HG03439 (cell line): ENCODE measurements around the gene NUBP1.

Experiments used
- ATAC-seq: cut with Tn5 transposase; IDR thresholded peaks from one replicate; pipeline ENCODE4 v1.9.1; 2021; ENCODE audit warnings: mild to moderate bottlenecking, moderate library complexity; ENCODE audit not compliant: unreplicated experiment

Gene NUBP1

DNA sequence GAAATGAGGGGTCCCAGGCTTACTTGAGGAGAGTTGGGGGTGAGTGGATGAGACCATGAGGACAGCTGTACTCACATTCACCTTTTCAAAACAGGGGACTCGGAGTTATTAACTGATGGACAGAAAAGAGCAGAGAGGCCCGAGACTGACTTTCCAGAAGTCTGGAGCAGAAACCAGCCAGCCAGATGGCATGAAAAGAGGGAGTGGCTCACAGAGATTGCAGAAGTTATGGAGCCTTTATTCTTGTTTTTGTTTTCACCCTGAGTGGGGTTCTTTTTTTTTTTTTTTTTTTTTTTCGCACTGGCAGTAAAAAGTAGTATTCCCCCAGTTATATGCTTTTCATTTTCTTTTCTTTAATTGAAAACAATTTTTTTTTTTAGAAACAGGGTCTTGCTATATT lies 56.1 kb downstream of the NUBP1 start:
- no peak for ATAC-seq

DNA sequence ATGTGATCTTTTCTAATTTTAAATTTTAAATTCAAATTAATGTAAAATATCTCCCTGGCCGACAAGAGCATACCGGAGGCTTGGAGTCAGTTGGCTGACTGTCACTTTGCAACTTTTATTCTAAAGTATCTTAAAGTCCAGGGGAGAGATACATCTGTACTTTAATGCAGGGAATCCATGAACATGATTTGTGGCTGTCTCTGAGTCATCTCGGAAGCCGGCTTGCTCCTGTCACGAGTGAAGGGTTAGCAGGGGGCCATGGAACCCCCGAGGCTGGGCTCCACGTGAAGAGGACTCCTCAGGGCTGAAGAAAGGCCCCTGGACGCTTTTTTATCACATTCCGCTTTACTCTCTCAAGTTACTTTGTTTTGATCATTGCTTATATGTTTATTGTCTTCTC lies 61.7 kb downstream of the NUBP1 start:
- ATAC-seq: no peak

DNA sequence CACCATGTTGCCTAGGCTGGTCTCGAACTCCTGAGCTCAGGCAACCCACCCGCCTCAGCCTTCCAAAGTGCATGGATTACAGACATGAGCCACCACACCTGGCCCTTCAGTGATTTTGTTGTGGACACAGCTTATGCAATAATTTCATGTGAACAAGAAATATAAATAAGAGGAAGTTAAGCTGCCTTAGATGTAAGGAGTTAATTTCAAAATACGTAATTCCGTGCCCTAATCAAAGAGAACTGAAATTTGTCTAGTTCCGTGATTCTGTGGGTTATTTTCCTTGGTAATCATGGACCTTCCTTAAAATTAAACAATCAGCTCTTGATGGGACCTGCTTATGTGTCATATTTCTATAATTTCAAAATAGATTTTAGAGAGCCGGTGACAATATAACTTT lies 63.1 kb downstream of the NUBP1 start:
- no peak for ATAC-seq

- no peak for ATAC-seq
Observed at GRCh38 chr16:10808218-10808617, 64.6 kb downstream of the NUBP1 start.

DNA sequence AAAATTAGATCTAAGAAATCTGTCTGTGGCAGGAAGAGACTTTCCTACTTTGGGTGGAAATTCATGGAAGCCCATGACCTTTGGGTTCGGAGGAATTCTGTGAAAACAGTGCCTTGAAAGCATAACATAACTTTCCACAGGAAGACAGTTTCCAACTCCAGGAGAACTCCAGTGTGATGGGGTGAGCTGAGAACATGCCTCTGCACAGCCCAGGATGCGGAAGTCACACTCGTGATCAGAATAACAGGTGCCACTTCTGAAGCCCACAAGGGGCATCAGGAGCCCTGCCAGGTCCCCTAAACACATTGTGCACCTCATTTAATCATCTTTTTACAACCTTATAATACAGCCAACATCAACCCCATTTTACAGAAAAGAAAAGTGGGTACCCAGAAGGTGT lies 65.2 kb downstream of the NUBP1 start:
- no peak for ATAC-seq

DNA sequence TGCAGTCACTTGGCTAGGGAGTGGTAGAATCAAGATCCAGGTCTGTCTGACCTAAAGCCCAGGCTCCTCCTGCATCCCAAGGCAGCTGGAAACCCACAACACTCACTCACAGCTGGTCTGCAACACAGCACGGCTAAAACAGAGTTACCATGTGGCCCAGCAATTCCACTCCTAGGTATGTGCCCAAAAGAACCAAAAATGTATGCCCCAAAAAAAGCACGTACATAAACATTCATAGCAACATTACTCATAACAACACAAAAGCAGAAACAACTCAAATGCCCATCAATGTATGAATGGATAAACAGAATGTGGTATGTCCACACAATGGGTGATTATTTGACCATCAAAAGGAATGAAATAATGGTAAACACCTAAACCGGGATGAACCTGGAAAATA lies 66.1 kb downstream of the NUBP1 start:
- ATAC-seq: no peak

DNA sequence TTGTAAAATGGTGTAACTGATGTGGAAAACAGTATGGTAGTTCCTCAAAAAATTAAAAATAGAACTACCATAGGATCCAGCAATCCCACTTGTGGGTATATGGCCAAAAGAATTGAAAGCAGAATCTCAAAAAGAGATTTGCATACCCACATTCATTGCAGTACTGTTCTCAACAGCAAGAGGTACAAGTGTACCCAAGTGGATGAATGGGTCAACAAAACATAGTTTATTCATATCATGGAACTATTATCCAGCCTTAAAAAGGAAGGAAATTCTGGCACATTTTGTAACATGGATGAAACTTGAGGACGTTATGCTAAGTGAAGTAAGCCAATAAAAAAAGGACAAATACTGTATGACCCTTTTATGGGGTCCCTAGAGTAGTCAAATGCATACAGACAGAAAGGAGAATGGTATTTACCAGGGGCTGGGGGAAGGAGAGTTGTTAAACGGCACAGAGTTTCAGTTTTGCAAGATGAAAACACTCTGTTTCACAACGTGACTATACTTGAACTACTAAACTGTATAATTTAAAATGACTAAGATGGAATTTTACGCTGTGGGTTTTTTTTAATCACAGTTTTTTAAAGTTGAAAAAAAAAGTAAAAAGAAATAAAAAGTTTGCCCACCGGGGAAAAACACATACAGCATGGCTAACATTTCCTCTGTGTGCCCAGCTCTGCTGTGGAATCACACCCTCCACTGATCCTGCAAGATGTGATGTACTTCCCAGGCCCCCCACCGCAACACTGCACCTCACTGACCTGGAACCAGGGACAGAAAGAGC lies 68.9 kb downstream of the NUBP1 start:
- peak; percentile 79 for ATAC-seq

DNA sequence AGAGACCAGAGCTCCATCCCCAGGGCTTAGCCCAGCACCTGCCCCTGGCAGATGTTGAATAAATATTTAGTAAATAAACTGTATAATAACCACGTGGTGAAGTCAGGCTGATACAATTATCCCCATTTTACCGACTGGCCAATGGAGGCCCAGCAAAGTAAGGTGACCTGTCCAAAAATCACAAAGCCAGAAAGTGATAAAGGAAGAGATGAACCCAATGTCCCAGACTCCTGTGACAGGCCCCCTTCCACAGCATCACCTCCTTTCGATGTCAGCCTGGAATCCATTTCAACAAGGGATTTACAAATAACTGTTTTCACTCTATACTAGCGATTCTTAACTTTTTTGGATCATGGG lies 69.4 kb downstream of the NUBP1 start:
- no peak for ATAC-seq

GRCh38 chr16:10817514-10817913 lies 73.9 kb downstream of the NUBP1 start:
- no peak for ATAC-seq

DNA sequence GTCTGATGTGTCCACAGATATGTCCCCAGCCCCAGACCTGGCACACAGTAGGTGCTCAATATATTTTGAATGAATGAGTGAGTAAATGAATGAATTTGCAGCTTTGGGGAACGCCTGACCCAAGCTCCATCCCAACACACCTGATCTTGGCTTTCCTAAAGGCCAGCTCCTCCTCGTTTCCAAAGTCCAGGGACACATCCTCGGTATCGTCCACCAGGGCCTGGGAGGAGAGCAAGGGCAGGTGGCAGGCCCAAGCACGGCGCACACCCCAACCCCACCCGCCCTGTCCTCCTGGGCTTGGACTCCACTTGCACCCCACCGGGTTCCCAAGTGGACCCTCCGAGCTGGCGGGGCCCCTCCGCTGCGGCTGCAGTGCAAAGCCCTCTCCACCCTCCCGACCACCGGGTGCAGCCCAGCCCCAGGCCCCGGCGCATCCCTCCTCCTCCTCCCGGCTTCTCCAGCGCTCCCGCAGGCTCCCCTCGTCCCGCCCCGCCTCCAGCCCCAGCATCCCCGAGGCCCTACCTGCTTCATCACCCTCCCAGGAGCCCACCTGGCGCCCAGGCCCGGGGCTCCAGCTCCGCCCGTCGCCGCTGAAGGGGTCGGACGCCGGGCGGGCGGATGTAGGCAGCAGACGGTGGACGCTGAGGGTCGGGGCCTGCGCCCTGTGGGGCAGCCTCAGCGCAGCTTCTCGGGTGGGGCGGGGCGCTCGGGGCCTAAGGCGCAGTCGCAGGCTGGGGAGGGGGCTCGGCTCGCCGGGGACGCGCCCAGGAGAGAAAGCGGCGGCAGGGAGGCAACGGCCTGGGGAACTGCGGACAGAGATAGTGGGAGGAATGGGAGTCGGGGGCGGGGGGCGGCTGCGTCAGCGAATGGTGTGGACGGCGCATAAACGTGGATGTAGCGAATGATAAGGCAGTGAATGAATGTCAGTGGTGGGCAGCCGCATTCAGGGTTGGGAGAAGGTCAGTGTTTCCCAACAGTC lies 74.6 kb downstream of the NUBP1 start, which contains the start of gene TVP23A:
TVP23A (minus strand) TSS at position 832 of the 979 bp plus-strand sequence; CDS start at position 531, 301 bp downstream.
- ATAC-seq: no peak
